OCI-LY7 (cell line): Measurements from ENCODE around the gene SDC4. TPM values are rescaled to one million over a fixed set of nuclear protein-coding genes. Genes with fewer than 3 reads are reported as not detected.

Source experiments
- BruUV-seq: library from RNA; stranded (reverse); fragments of 400-500 nt; replicated peaks from 2 replicates; lab custom pipeline; 2021; lab: Mats Ljungman, UMichigan
- CTCF ChIA-PET: fragments of 300-600 bp; sonication (Branson Sonifier 250); formaldehyde crosslinking; loops from one replicate; lab custom pipeline; 2022; ENCODE audit warnings: antibody characterized with exemption; ENCODE audit not compliant: unreplicated experiment; lab: Charles Lee
- POLR2A ChIA-PET: fragments of 300-600 bp; sonication (Branson Sonifier 250); formaldehyde crosslinking; loops from one replicate; lab custom pipeline; 2022; ENCODE audit warnings: antibody characterized with exemption; lab: Charles Lee
- DNase-seq: peaks from one replicate; pipeline ENCODE4 v3.0.0-alpha.2; 2015; ENCODE audit warnings: low spot score
- H2AFZ ChIP-seq: fragments of 200-600 bp; sonication (generic), shearing (Covaris generic); 2 replicates; pipeline ENCODE4 v1.6.1; 2014; ENCODE audit warnings: mild to moderate bottlenecking, antibody characterized with exemption, low read length, moderate library complexity
- H3K27ac ChIP-seq: fragments of 200-600 bp; sonication (generic); 2 replicates; pipeline ENCODE4 v1.5.1; 2014; ENCODE audit warnings: mixed run types, low read depth, mild to moderate bottlenecking, moderate library complexity, low read length, inconsistent platforms; ENCODE audit not compliant: poor library complexity, severe bottlenecking
- H3K36me3 ChIP-seq: fragments of 200-600 bp; sonication (generic); 2 replicates; pipeline ENCODE4 v1.6.1; 2014; ENCODE audit warnings: mild to moderate bottlenecking, antibody characterized with exemption, low read length, moderate library complexity, mixed read lengths; ENCODE audit not compliant: insufficient read depth
- H3K4me1 ChIP-seq: fragments of 200-600 bp; sonication (generic); 2 replicates; pipeline ENCODE4 v1.5.1; 2014; ENCODE audit warnings: mild to moderate bottlenecking, low read length; ENCODE audit not compliant: insufficient read depth, poor library complexity, severe bottlenecking
- H3K4me2 ChIP-seq: fragments of 200-600 bp; sonication (generic); 2 replicates; pipeline ENCODE4 v1.6.1; 2014; ENCODE audit warnings: mild to moderate bottlenecking, low read length
- H3K4me3 ChIP-seq: fragments of 200-600 bp; sonication (generic); 2 replicates; pipeline ENCODE4 v1.5.1; 2014; ENCODE audit warnings: mild to moderate bottlenecking, low read depth, low read length; ENCODE audit not compliant: poor library complexity, severe bottlenecking
- H3K79me2 ChIP-seq: fragments of 200-600 bp; sonication (generic); 2 replicates; pipeline ENCODE4 v1.6.1; 2016; ENCODE audit warnings: low read depth, mild to moderate bottlenecking, low read length, moderate library complexity, mixed read lengths; ENCODE audit not compliant: insufficient read depth
- H3K9me2 ChIP-seq: fragments of 200-600 bp; sonication (generic); 2 replicates; pipeline ENCODE4 v1.6.1; 2016; ENCODE audit warnings: mild to moderate bottlenecking, low read length, mixed read lengths; ENCODE audit not compliant: insufficient read depth
- H3K9me3 ChIP-seq: fragments of 200-600 bp; sonication (generic); 2 replicates; pipeline ENCODE4 v1.6.1; 2014; ENCODE audit warnings: mild to moderate bottlenecking, mixed run types, low read length, mixed read lengths
- H4K20me1 ChIP-seq: fragments of 200-600 bp; sonication (generic); 2 replicates; pipeline ENCODE4 v1.6.1; 2014; ENCODE audit warnings: mild to moderate bottlenecking, antibody characterized with exemption, low read length, moderate library complexity, mixed read lengths; ENCODE audit not compliant: insufficient read depth
- CTCF ChIP-seq: fragments of 200-600 bp; sonication (generic); conservative IDR thresholded peaks from 2 replicates; pipeline ENCODE4 v1.5.1; 2014; ENCODE audit warnings: mild to moderate bottlenecking, antibody characterized with exemption, low read length, moderate library complexity, mixed read lengths
- EZH2phosphoT487 ChIP-seq: fragments of 200-600 bp; sonication (generic); IDR thresholded peaks from 2 replicates; pipeline ENCODE4 v1.6.1; 2018; ENCODE audit warnings: low read depth, borderline replicate concordance, mild to moderate bottlenecking, mixed run types, antibody characterized with exemption, low read length, moderate library complexity, mixed read lengths
- intact Hi-C: fragments of 100-400 bp; cut with micrococcal nuclease; formaldehyde crosslinking; loops from one replicate; pipeline ENCODE4 v1.10.0; 2022; ENCODE audit not compliant: unreplicated experiment
- total RNA-seq, 2 experiments: library from RNA; depleted of rRNA in 1 of 2; stranded (reverse); fragments of >200 nt in 1 of 2; shearing (Covaris generic) in 1 of 2; gene quantifications; 2 replicates each; pipeline ENCODE4 v1.2.3, GENCODE V29; 2014 to 2022

SDC4 gene
- total RNA-seq, 2 experiments from 2014 or later, result not detected

- Histone ChIP-seq H3K36me3 (no peaks in the 10 kb centered on the region), H2AFZ (no peak overlapping the region), H3K4me1 (peaks cover 26% of the 10 kb centered on the region), H3K4me3 (no peak overlapping the region), H3K4me2 (no peak overlapping the region), H3K9me2 (no peaks in the 10 kb centered on the region), H3K79me2 (no peaks in the 10 kb centered on the region), H3K27ac (no peak overlapping the region), H4K20me1 (no peaks in the 10 kb centered on the region), H3K9me3 (no peaks in the 10 kb centered on the region)
- TF ChIP-seq CTCF (no peak), EZH2phosphoT487 (no peak)
- no peak for DNase-seq
- ChIA-PET CTCF (interaction anchor here (0.5 kb wide), 1 partner anchor 122 kb away, joined by 4 read pairs; no protein-coding TSS in a partner anchor), POLR2A (no interaction called here)
- intact Hi-C loops, result no loop called here
- BruUV-seq, result no TSS peak
Measured at GRCh38 chr20:45336530-45337366, 11.5 kb downstream of the SDC4 start.

GRCh38 chr20:45330476-45330875 lies 17.7 kb downstream of the SDC4 start:
- Histone ChIP-seq H4K20me1 (no peaks in the 10 kb centered on the region), H3K4me2 (no peak overlapping the region), H3K27ac (no peak overlapping the region), H3K79me2 (no peaks in the 10 kb centered on the region), H3K4me3 (no peak overlapping the region), H3K9me2 (no peaks in the 10 kb centered on the region), H3K9me3 (no peaks in the 10 kb centered on the region), H2AFZ (no peak overlapping the region), H3K4me1 (peaks cover 13% of the 10 kb centered on the region), H3K36me3 (no peaks in the 10 kb centered on the region)
- ChIA-PET CTCF (no interaction called here), POLR2A (no interaction called here)
- DNase-seq, result no peak
- no TSS peak for BruUV-seq
- intact Hi-C loops, result no loop called here
- no peak for TF ChIP-seq EZH2phosphoT487

GRCh38 chr20:45329497-45330319 lies 18.5 kb downstream of the SDC4 start:
- POLR2A ChIA-PET, result no interaction called here
- no peak overlapping the region for H2AFZ ChIP-seq
- TF ChIP-seq EZH2phosphoT487 (no peak), CTCF (0 out of 2 replicates have a peak, but pooled peaks have one; percentile 12)
- H3K9me2 ChIP-seq, result no peaks in the 10 kb centered on the region
- no peak overlapping the region for H3K4me3 ChIP-seq
- no peak for DNase-seq
- H3K4me2 ChIP-seq, result no peak overlapping the region
- intact Hi-C loops, result no loop called here
- H3K79me2 ChIP-seq, result no peaks in the 10 kb centered on the region
- peaks cover 21% of the 10 kb centered on the region for H3K4me1 ChIP-seq
- H3K36me3 ChIP-seq, result no peaks in the 10 kb centered on the region
- BruUV-seq, result no TSS peak
- no peak overlapping the region for H3K27ac ChIP-seq
- CTCF ChIA-PET, result no interaction called here
- H4K20me1 ChIP-seq, result no peaks in the 10 kb centered on the region
- no peaks in the 10 kb centered on the region for H3K9me3 ChIP-seq
